Skeletal muscle satellite cell (primary cell): Measurements from ENCODE around the gene APOBEC3F.
"Not testable (repeated sequence)": the region's sequence is repeated elsewhere in the genome, so short reads cannot be mapped to it uniquely, and the experiment has no call there.

Experiments used
- H3K27me3 ChIP-seq: 2 replicates; pipeline ENCODE4 v1.7.0; 2013; ENCODE audit warnings: low read length; ENCODE audit not compliant: control insufficient read depth, insufficient read depth
- H3K36me3 ChIP-seq: 2 replicates; pipeline ENCODE4 v1.7.0; 2013; ENCODE audit warnings: mild to moderate bottlenecking, control low read depth, low read length; ENCODE audit not compliant: insufficient read depth
- H3K4me1 ChIP-seq: 2 replicates; pipeline ENCODE4 v1.7.0; 2013; ENCODE audit warnings: low read length; ENCODE audit not compliant: control insufficient read depth, insufficient read depth
- H3K4me2 ChIP-seq: 2 replicates; pipeline ENCODE4 v1.7.0; 2013; ENCODE audit warnings: mild to moderate bottlenecking, low read length
- H3K4me3 ChIP-seq: 2 replicates; pipeline ENCODE4 v1.7.0; 2013; ENCODE audit warnings: low read length
- H3K9ac ChIP-seq: 2 replicates; pipeline ENCODE4 v1.7.0; 2013; ENCODE audit warnings: mild to moderate bottlenecking, low read depth, low read length, moderate library complexity
- H3K9me3 ChIP-seq: replicated peaks from 2 replicates; pipeline ENCODE4 v1.7.0; 2013; ENCODE audit warnings: mild to moderate bottlenecking, control low read depth, low read length

APOBEC3F gene

GRCh38 chr22:39077026-39077840 is 36.6 kb downstream of the APOBEC3F start, which contains the start of gene APOBEC3G:
TSS of gene APOBEC3G (plus strand) at chr22:39077275. CDS start at chr22:39077362, 87 bp downstream.
- peak within 1 kb of the TSS; percentile 70 for H3K4me2 ChIP-seq
- peak within 1 kb of the TSS; percentile 66 for H3K9ac ChIP-seq
- not testable (repeated sequence) for H3K27me3 ChIP-seq, H3K4me1 ChIP-seq, H3K36me3 ChIP-seq, H3K9me3 ChIP-seq
- H3K4me3 ChIP-seq: peak within 1 kb of the TSS; percentile 67

GRCh38 chr22:39077912-39078311 is 37.2 kb downstream of the APOBEC3F start:
- H3K4me1 ChIP-seq, H3K27me3 ChIP-seq, H3K9me3 ChIP-seq, H3K36me3 ChIP-seq, H3K9ac ChIP-seq: not testable (repeated sequence)
- peak overlapping the region; percentile 67 for H3K4me3 ChIP-seq
- peak overlapping the region; percentile 70 for H3K4me2 ChIP-seq

GRCh38 chr22:39078329-39078728 is 37.7 kb downstream of the APOBEC3F start:
- no peak overlapping the region for H3K4me3 ChIP-seq
- H3K27me3 ChIP-seq: no peaks in the 10 kb centered on the region
- no peaks in the 10 kb centered on the region for H3K36me3 ChIP-seq
- no peak overlapping the region for H3K9ac ChIP-seq
- H3K4me2 ChIP-seq: no peak overlapping the region
- H3K9me3 ChIP-seq: no peaks in the 10 kb centered on the region
- H3K4me1 ChIP-seq: peaks cover 7% of the 10 kb centered on the region

GRCh38 chr22:39079054-39079637 is 38.5 kb downstream of the APOBEC3F start:
- not testable (repeated sequence) for H3K4me3 ChIP-seq, H3K4me2 ChIP-seq, H3K9ac ChIP-seq, H3K27me3 ChIP-seq, H3K9me3 ChIP-seq, H3K4me1 ChIP-seq, H3K36me3 ChIP-seq

- Histone ChIP-seq H3K4me3 (no peak overlapping the region), H3K9me3 (no peaks in the 10 kb centered on the region), H3K4me1 (peaks cover 7% of the 10 kb centered on the region), H3K4me2 (no peak overlapping the region), H3K27me3 (no peaks in the 10 kb centered on the region), H3K36me3 (no peaks in the 10 kb centered on the region), H3K9ac (no peak overlapping the region)
These were observed 39.5 kb downstream of the APOBEC3F start for GRCh38 chr22:39080052-39080762.

- H3K27me3 ChIP-seq: no peaks in the 10 kb centered on the region
- no peak overlapping the region for H3K4me2 ChIP-seq
- H3K4me1 ChIP-seq: peaks cover 7% of the 10 kb centered on the region
- no peaks in the 10 kb centered on the region for H3K36me3 ChIP-seq
- no peak overlapping the region for H3K4me3 ChIP-seq
- H3K9ac ChIP-seq: no peak overlapping the region
- no peaks in the 10 kb centered on the region for H3K9me3 ChIP-seq
These were observed 40.4 kb downstream of the APOBEC3F start for GRCh38 chr22:39081016-39081415.

- no peak overlapping the region for H3K4me2 ChIP-seq
- peaks cover 3% of the 10 kb centered on the region for H3K27me3 ChIP-seq
- no peak overlapping the region for H3K4me3 ChIP-seq
- H3K9me3 ChIP-seq: no peaks in the 10 kb centered on the region
- H3K36me3 ChIP-seq: no peaks in the 10 kb centered on the region
- H3K9ac ChIP-seq: no peak overlapping the region
- peaks cover 7% of the 10 kb centered on the region for H3K4me1 ChIP-seq
These were observed 40.9 kb downstream of the APOBEC3F start for GRCh38 chr22:39081598-39081997.

GRCh38 chr22:39083212-39084165 is 42.8 kb downstream of the APOBEC3F start:
- H3K9ac ChIP-seq: no peak overlapping the region
- H3K36me3 ChIP-seq: no peaks in the 10 kb centered on the region
- H3K27me3 ChIP-seq: peaks cover 5% of the 10 kb centered on the region
- no peaks in the 10 kb centered on the region for H3K9me3 ChIP-seq
- no peak overlapping the region for H3K4me2 ChIP-seq
- no peaks in the 10 kb centered on the region for H3K4me1 ChIP-seq
- no peak overlapping the region for H3K4me3 ChIP-seq

GRCh38 chr22:39084666-39085065 is 44.0 kb downstream of the APOBEC3F start:
- Histone ChIP-seq H3K4me3 (no peak overlapping the region), H3K36me3 (no peaks in the 10 kb centered on the region), H3K4me2 (no peak overlapping the region), H3K27me3 (peaks cover 12% of the 10 kb centered on the region), H3K4me1 (no peaks in the 10 kb centered on the region), H3K9ac (no peak overlapping the region), H3K9me3 (no peaks in the 10 kb centered on the region)

GRCh38 chr22:39087098-39087497 is 46.4 kb downstream of the APOBEC3F start:
- Histone ChIP-seq H3K9me3 (no peaks in the 10 kb centered on the region), H3K4me2 (no peak overlapping the region), H3K9ac (no peak overlapping the region), H3K4me3 (no peak overlapping the region), H3K27me3 (peaks cover 33% of the 10 kb centered on the region), H3K4me1 (no peaks in the 10 kb centered on the region), H3K36me3 (no peaks in the 10 kb centered on the region)
